ENCODE results near the gene UTP18.
"Not testable (repeated sequence)": the region's sequence is repeated elsewhere in the genome, so short reads cannot be mapped to it uniquely, and the experiment has no call there.

The UTP18 gene

GRCh38 chr17:51299859-51300258 lies 39.5 kb downstream of the UTP18 start:
- TF ChIP-seq ZFX (IDR thresholded peaks at IDR 0.05) (no peak), CTCF (conservative IDR thresholded peaks at IDR 0.05) (no peak)
- no peak overlapping the region for H3K27ac ChIP-seq

- H3K27ac ChIP-seq, result no peak overlapping the region
- TF ChIP-seq ZFX (IDR thresholded peaks at IDR 0.05), result no peak
- no peak for TF ChIP-seq CTCF (conservative IDR thresholded peaks at IDR 0.05)
Observed at GRCh38 chr17:51305182-51305581, 44.8 kb downstream of the UTP18 start.

GRCh38 chr17:51312003-51312402 lies 51.7 kb downstream of the UTP18 start:
- not testable (repeated sequence) for H3K27ac ChIP-seq

- TF ChIP-seq CTCF (conservative IDR thresholded peaks at IDR 0.05) (no peak), ZFX (IDR thresholded peaks at IDR 0.05) (no peak)
- H3K27ac ChIP-seq, result no peak overlapping the region
Observed at GRCh38 chr17:51319186-51319585, 58.8 kb downstream of the UTP18 start.

- H3K27ac ChIP-seq, result no peak overlapping the region
- TF ChIP-seq ZFX (IDR thresholded peaks at IDR 0.05) (no peak), CTCF (conservative IDR thresholded peaks at IDR 0.05) (peak; percentile 80)
Observed at GRCh38 chr17:51322390-51323029, 62.2 kb downstream of the UTP18 start.

- TF ChIP-seq CTCF (conservative IDR thresholded peaks at IDR 0.05) (no peak), ZFX (IDR thresholded peaks at IDR 0.05) (no peak)
- H3K27ac ChIP-seq, result no peak overlapping the region
Observed at GRCh38 chr17:51325471-51325870, 65.1 kb downstream of the UTP18 start.

GRCh38 chr17:51330861-51331503 lies 70.6 kb downstream of the UTP18 start:
- not testable (repeated sequence) for H3K27ac ChIP-seq

GRCh38 chr17:51335006-51335590 lies 74.8 kb downstream of the UTP18 start:
- TF ChIP-seq CTCF (conservative IDR thresholded peaks at IDR 0.05), result no peak
- TF ChIP-seq ZFX (IDR thresholded peaks at IDR 0.05), result no peak
- no peak overlapping the region for H3K27ac ChIP-seq

All from C4-2B (cell line).